RWPE2 (cell line): Measurements from ENCODE around the gene NEUROG2.

ENCODE experiments used
- ATAC-seq: fragments of 200-7000 bp; cut with Tn5 transposase; 3 replicates; pipeline ENCODE4 v1.9.1; 2021; ENCODE audit warnings: low read depth
- DNase-seq: peaks from one replicate; pipeline ENCODE4 v3.0.0-alpha.2; 2020; ENCODE audit warnings: low spot score
- H3K27ac ChIP-seq: fragments of 450-650 bp; 2 replicates; pipeline ENCODE4 v1.5.1; 2017; ENCODE audit warnings: mild to moderate bottlenecking; ENCODE audit not compliant: poor library complexity, severe bottlenecking
- H3K27me3 ChIP-seq: fragments of 250-450 bp; sonication (Bioruptor Pico); 2 replicates; pipeline ENCODE4 v1.5.1; 2021; ENCODE audit warnings: mild to moderate bottlenecking, moderate library complexity; ENCODE audit not compliant: insufficient read depth, poor library complexity, severe bottlenecking
- H3K36me3 ChIP-seq: fragments of 250-450 bp; sonication (Bioruptor Pico); 2 replicates; pipeline ENCODE4 v1.5.1; 2020; ENCODE audit warnings: low read depth, mild to moderate bottlenecking, moderate library complexity
- H3K4me1 ChIP-seq: fragments of 250-450 bp; sonication (Bioruptor Pico); 2 replicates; pipeline ENCODE4 v1.5.1; 2021; ENCODE audit warnings: mild to moderate bottlenecking, moderate library complexity; ENCODE audit not compliant: insufficient read depth, poor library complexity, severe bottlenecking
- H3K4me3 ChIP-seq: fragments of 250-450 bp; sonication (Bioruptor Pico); 2 replicates; pipeline ENCODE4 v1.5.1; 2021; ENCODE audit warnings: mild to moderate bottlenecking, moderate library complexity; ENCODE audit not compliant: severe bottlenecking
- H3K9me3 ChIP-seq: fragments of 250-450 bp; sonication (Bioruptor Pico); 2 replicates; pipeline ENCODE4 v1.5.1; 2021; ENCODE audit warnings: mild to moderate bottlenecking, moderate library complexity; ENCODE audit not compliant: severe bottlenecking
- CTCF ChIP-seq: fragments of 450-650 bp; IDR thresholded peaks from one replicate; pipeline ENCODE4 v1.5.1; 2017; ENCODE audit warnings: mild to moderate bottlenecking, moderate library complexity; ENCODE audit not compliant: poor library complexity, severe bottlenecking

Gene NEUROG2

GRCh38 chr4:112519689-112520597 lies 4.0 kb upstream of the NEUROG2 start:
- Histone ChIP-seq H3K4me3 (no peak overlapping the region), H3K9me3 (no peaks in the 10 kb centered on the region), H3K4me1 (peaks cover 5% of the 10 kb centered on the region), H3K27me3 (peaks cover 97% of the 10 kb centered on the region), H3K36me3 (no peaks in the 10 kb centered on the region), H3K27ac (no peak overlapping the region)
- DNase-seq: no peak
- TF ChIP-seq CTCF: no peak
- no peak for ATAC-seq

DNA sequence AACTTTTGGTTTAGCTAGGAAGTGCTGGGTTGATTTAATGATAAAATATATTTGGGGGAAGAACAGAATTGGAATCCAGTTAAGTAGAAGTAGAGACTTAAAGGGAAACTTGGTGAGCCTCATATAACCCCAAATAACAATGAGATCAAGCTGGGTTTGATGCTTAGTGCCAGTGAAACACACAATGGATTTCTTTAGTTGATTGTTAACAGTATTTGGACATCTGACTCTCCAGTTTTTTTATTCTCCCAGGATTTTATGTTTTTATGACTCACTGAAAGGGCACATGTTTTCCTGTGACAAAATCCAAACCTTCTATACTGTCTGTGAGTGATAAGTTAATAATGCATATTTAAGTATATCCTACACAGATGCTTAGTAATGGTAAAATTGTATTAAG lies 2.7 kb upstream of the NEUROG2 start:
- Histone ChIP-seq H3K36me3 (no peaks in the 10 kb centered on the region), H3K27ac (no peak overlapping the region), H3K4me1 (peaks cover 12% of the 10 kb centered on the region), H3K9me3 (no peaks in the 10 kb centered on the region), H3K4me3 (no peak overlapping the region), H3K27me3 (peaks cover 98% of the 10 kb centered on the region)
- ATAC-seq (no peak), DNase-seq (no peak)
- TF ChIP-seq CTCF: no peak

DNA sequence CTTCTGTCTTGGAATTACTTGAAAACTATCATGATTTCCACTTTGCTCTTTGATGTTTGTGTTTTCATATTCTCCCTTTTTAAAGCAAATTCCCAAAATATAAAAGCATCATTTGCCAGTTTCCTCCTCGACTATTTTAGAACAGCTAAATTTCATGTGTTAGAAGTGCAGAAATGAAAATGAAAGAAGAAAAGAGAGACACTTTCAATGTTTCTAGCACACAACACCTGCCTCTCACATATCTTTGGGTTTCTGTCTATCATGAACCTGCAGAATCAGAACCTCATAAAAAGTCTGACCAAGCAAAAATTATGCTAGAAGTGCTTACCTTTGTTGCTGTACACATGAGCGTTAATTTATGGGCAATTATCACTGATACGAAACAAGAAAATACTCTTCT lies 1.9 kb upstream of the NEUROG2 start:
- peaks cover 98% of the 10 kb centered on the region for H3K27me3 ChIP-seq
- DNase-seq (no peak), ATAC-seq (no peak)
- no peaks in the 10 kb centered on the region for H3K36me3 ChIP-seq
- H3K4me3 ChIP-seq: no peak overlapping the region
- no peak for TF ChIP-seq CTCF
- no peaks in the 10 kb centered on the region for H3K9me3 ChIP-seq
- peaks cover 7% of the 10 kb centered on the region for H3K4me1 ChIP-seq
- no peak overlapping the region for H3K27ac ChIP-seq

DNA sequence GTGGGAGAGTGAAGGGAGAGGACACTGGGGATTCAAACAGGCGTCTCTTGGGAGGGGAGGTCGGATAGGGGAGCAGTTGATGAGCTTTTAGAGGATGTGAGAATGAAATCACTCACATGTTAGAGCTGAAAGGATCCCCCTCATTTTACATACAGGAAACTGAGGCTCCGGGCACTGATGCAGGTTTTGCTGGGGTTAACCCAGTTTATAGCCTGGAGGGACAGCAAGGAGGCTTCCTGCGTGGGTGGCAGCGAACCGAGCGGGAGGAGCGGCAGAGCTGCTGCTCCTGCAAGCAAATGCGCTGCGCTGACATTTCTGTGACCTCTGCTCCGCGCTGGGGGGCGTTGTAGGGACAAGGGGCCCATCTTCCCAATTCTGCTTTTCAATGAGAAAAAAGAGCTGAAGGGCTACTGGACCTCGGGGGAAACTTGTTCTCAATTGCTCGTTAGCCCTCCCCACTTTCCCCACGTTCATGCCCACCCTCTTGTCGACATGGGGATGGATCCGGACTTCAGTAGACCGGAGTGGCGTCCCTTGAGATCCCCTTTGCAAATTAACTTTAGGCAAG lies 1.2 kb upstream of the NEUROG2 start:
- Histone ChIP-seq H3K9me3 (no peaks in the 10 kb centered on the region), H3K4me3 (no peak overlapping the region), H3K27me3 (peaks cover 98% of the 10 kb centered on the region), H3K27ac (no peak overlapping the region), H3K4me1 (peaks cover 7% of the 10 kb centered on the region), H3K36me3 (no peaks in the 10 kb centered on the region)
- DNase-seq: no peak
- ATAC-seq: no peak
- no peak for TF ChIP-seq CTCF
